ENCODE results near the gene TTYH3. TPM values are rescaled to one million over a fixed set of nuclear protein-coding genes. Genes with fewer than 3 reads are reported as not detected.

Gene TTYH3
- total RNA-seq, 1 donor: 22.4 TPM

GRCh38 chr7:2711895-2712675 is 80.3 kb downstream of the TTYH3 start:
- Histone ChIP-seq H3K27me3 (ENCODE audit: insufficient read depth, low read length) (no peaks in the 10 kb centered on the region), H3K4me1 (ENCODE audit: insufficient read depth, low read length) (peaks cover 61% of the 10 kb centered on the region), H3K9me3 (ENCODE audit: low read depth, low read length) (no peaks in the 10 kb centered on the region), H3K4me3 (ENCODE audit: low read length) (no peak overlapping the region)

GRCh38 chr7:2713370-2713769 is 81.6 kb downstream of the TTYH3 start:
- Histone ChIP-seq H3K9me3 (ENCODE audit: low read depth, low read length) (no peaks in the 10 kb centered on the region), H3K27me3 (ENCODE audit: insufficient read depth, low read length) (no peaks in the 10 kb centered on the region), H3K4me1 (ENCODE audit: insufficient read depth, low read length) (peaks cover 74% of the 10 kb centered on the region), H3K4me3 (ENCODE audit: low read length) (no peak overlapping the region)

DNA sequence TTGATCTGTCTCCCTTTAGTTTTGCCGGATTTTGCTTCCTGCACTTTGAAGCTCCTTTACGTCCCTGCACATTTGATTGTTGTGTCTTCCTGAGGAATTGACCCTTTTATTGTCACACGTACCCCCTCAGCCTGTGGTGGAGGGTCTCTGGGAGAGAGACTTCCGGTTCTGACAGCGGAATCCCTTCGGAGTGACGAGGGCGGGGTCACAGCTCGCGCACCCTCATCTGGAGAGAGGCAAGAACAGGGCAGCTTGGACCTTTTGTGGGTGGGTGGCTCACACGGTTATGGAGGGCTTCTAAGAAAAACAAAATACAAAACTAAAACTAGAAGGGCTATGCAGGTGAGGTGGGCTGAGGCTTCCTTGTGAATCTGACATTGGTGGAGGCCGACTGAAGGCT is 82.2 kb downstream of the TTYH3 start:
- no peaks in the 10 kb centered on the region for H3K9me3 ChIP-seq (ENCODE audit: low read depth, low read length)
- peaks cover 80% of the 10 kb centered on the region for H3K4me1 ChIP-seq (ENCODE audit: insufficient read depth, low read length)
- no peak overlapping the region for H3K4me3 ChIP-seq (ENCODE audit: low read length)
- no peaks in the 10 kb centered on the region for H3K27me3 ChIP-seq (ENCODE audit: insufficient read depth, low read length)

Other genes starting within 250 kb of the TTYH3 start
- 3.0 TPM for gene CHST12, start 228.4 kb upstream of the TTYH3 start, total RNA-seq
- not detected for gene GRIFIN, start 155.6 kb upstream of the TTYH3 start, total RNA-seq
- 101 TPM for gene LFNG, start 112.2 kb upstream of the TTYH3 start, total RNA-seq
- gene BRAT1, start 76.5 kb upstream of the TTYH3 start, total RNA-seq: 7.7 TPM
- gene IQCE, start 73.0 kb upstream of the TTYH3 start, total RNA-seq: 2.7 TPM
- gene AMZ1, start 56.2 kb downstream of the TTYH3 start, total RNA-seq: 0.63 TPM
- gene GNA12, start 212.3 kb downstream of the TTYH3 start, total RNA-seq: 22.7 TPM

All from mononuclear cell (primary cell).